Cardiac muscle cell (in vitro differentiated cells and primary cell): Measurements from ENCODE around the gene BTBD17. TPM values are rescaled to one million over a fixed set of nuclear protein-coding genes. Genes with fewer than 3 reads are reported as not detected.
A peak's percentile ranks its signal among the peaks of the same experiment; 100 is the strongest.

ENCODE experiments used
- DNase-seq, 2 donors: peaks; one replicate each; pipeline versions ENCODE4 v3.0.0 to v3.0.0-alpha.2; 2010 to 2017; ENCODE audit warnings: low read depth in 1 of 2, low spot score in 1 of 2
- H3K27ac ChIP-seq: fragments of 200-600 bp; sonication (generic); 2 replicates; pipeline ENCODE4 v1.5.1; 2016
- H3K27me3 ChIP-seq: fragments of 200-600 bp; sonication (generic); 2 replicates; pipeline ENCODE4 v1.6.0; 2016; ENCODE audit warnings: control low read depth
- H3K36me3 ChIP-seq: fragments of 200-600 bp; sonication (generic); 2 replicates; pipeline ENCODE4 v1.5.1; 2016; ENCODE audit warnings: control low read depth
- H3K4me1 ChIP-seq: fragments of 200-600 bp; sonication (generic); 2 replicates; pipeline ENCODE4 v1.8.1; 2017; ENCODE audit warnings: low read depth, mild to moderate bottlenecking, mixed run types
- H3K4me3 ChIP-seq: fragments of 200-600 bp; sonication (generic); 2 replicates; pipeline ENCODE4 v1.5.1; 2016; ENCODE audit warnings: mild to moderate bottlenecking
- H3K9me3 ChIP-seq: fragments of 200-600 bp; sonication (generic); 2 replicates; pipeline ENCODE4 v1.5.1; 2017; ENCODE audit warnings: low read depth, mild to moderate bottlenecking, control low read depth
- CTCF ChIP-seq: IDR thresholded peaks from 2 replicates; pipeline ENCODE4 v1.5.1; 2012; ENCODE audit warnings: low read depth, mild to moderate bottlenecking, low read length
- polyA plus RNA-seq: library from polyadenylated mRNA; unstranded; fragments of >200 nt; fragmentation: Nextera tagmentation; extraction: Ambion mirVana; gene quantifications from 2 replicates; pipeline ENCODE4 v1.2.1, GENCODE V29; 2016
- total RNA-seq: library from RNA; depleted of rRNA; stranded (reverse); fragments of >200 nt; gene quantifications from 2 replicates; pipeline ENCODE4 v1.2.3, GENCODE V29; 2016

Gene BTBD17
- total and polyA plus RNA-seq, 2 experiments from 2014 or later, result 0.62 to 0.63 TPM

GRCh38 chr17:74325743-74326379, 35.8 kb downstream of the BTBD17 start, which contains the start of gene KIF19:
Gene KIF19, plus strand, starts transcription at chr17:74326226. Its CDS starts 124 bp downstream, at chr17:74326350.
- H3K36me3 ChIP-seq, result no peaks in the 10 kb centered on the region
- H3K4me3 ChIP-seq, result peak within 1 kb of the TSS; percentile 25
- peaks cover 42% of the 10 kb centered on the region for H3K27me3 ChIP-seq
- TF ChIP-seq CTCF, result no peak
- no peak within 1 kb of the TSS for H3K27ac ChIP-seq
- peak; percentile 22 to 68 for DNase-seq
- no peaks in the 10 kb centered on the region for H3K4me1 ChIP-seq
- no peaks in the 10 kb centered on the region for H3K9me3 ChIP-seq

- Histone ChIP-seq H3K27ac (no peak overlapping the region), H3K4me3 (no peak overlapping the region), H3K27me3 (peaks cover 42% of the 10 kb centered on the region), H3K4me1 (no peaks in the 10 kb centered on the region), H3K9me3 (no peaks in the 10 kb centered on the region), H3K36me3 (no peaks in the 10 kb centered on the region)
- no peak for TF ChIP-seq CTCF
- DNase-seq, result no peak
Measured at GRCh38 chr17:74325376-74325742, 36.3 kb downstream of the BTBD17 start.

- TF ChIP-seq CTCF, result no peak
- Histone ChIP-seq H3K27me3 (peaks cover 42% of the 10 kb centered on the region), H3K4me1 (no peaks in the 10 kb centered on the region), H3K4me3 (no peak overlapping the region), H3K9me3 (no peaks in the 10 kb centered on the region), H3K27ac (no peak overlapping the region), H3K36me3 (no peaks in the 10 kb centered on the region)
- DNase-seq, result no peak
Measured at GRCh38 chr17:74324521-74324920, 37.1 kb downstream of the BTBD17 start.

GRCh38 chr17:74318391-74318790, 43.3 kb downstream of the BTBD17 start:
- Histone ChIP-seq H3K4me3 (no peak overlapping the region), H3K27me3 (peaks cover 6% of the 10 kb centered on the region), H3K9me3 (no peaks in the 10 kb centered on the region), H3K27ac (no peak overlapping the region), H3K4me1 (no peaks in the 10 kb centered on the region), H3K36me3 (no peaks in the 10 kb centered on the region)
- no peak for TF ChIP-seq CTCF
- no peak for DNase-seq

- no peaks in the 10 kb centered on the region for H3K4me1 ChIP-seq
- H3K27ac ChIP-seq, result no peak overlapping the region
- H3K4me3 ChIP-seq, result no peak overlapping the region
- TF ChIP-seq CTCF, result no peak
- H3K36me3 ChIP-seq, result no peaks in the 10 kb centered on the region
- no peaks in the 10 kb centered on the region for H3K9me3 ChIP-seq
- no peak for DNase-seq
- peaks cover 4% of the 10 kb centered on the region for H3K27me3 ChIP-seq
Measured at GRCh38 chr17:74317071-74317470, 44.6 kb downstream of the BTBD17 start.
